LHCN-M2 (cell line): Measurements from ENCODE around the gene OR13C9. TPM values are rescaled to one million over a fixed set of nuclear protein-coding genes. Genes with fewer than 3 reads are reported as not detected.

ENCODE experiments used
- total RNA-seq: library from RNA; depleted of rRNA; stranded (reverse); fragments of >200 nt; gene quantifications from 2 replicates; pipeline ENCODE4 v1.2.3, GENCODE V29; 2014; rRNA removed

OR13C9 gene
- total RNA-seq, 1 experiment from 2014 or later = not detected

Other genes with a start within 250 kb of the OR13C9 start
- gene OR13F1, start 113.9 kb downstream of the OR13C9 start, total RNA-seq = not detected in 2 replicates
- gene OR13C4, start 91.0 kb downstream of the OR13C9 start, total RNA-seq = not detected in 2 replicates
- not detected in 2 replicates for gene OR13C3, start 81.3 kb downstream of the OR13C9 start, total RNA-seq
- not detected in 2 replicates for gene OR13C8, start 49.0 kb downstream of the OR13C9 start, total RNA-seq
- gene OR13C5, start 18.8 kb downstream of the OR13C9 start, total RNA-seq = not detected in 2 replicates
- gene OR13C2, start 12.6 kb downstream of the OR13C9 start, total RNA-seq = not detected in 2 replicates
- gene OR13D1, start 76.3 kb upstream of the OR13C9 start, total RNA-seq = not detected in 2 replicates
- 27.0 and 28.9 TPM in 2 replicates for gene NIPSNAP3A, start 129.5 kb upstream of the OR13C9 start, total RNA-seq
- gene NIPSNAP3B, start 145.9 kb upstream of the OR13C9 start, total RNA-seq = 0.46 TPM in 1 of 2 replicates, not detected in the other